ENCODE measurements around the gene RTN4R.

Gene RTN4R

DNA sequence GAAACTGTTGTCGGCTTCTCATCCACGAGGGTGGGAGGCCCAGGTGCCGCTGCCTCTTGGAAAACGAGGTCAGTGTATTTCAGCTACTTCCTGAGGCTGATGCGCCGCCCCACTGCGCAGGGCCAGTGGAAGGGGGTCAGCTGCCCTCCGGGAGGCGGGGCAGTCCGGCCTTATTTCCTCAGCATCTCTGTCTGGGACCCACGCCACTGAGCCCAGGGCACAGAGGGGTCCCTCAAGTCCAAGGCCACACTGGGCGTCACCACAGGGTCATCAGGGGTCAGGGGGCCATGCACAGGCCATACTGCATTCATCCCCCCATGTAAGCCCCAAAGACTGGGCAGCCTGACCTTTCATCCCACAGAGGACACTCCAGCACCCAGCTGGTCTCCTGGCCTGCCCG lies 12.1 kb downstream of the RTN4R start:
- no peak for DNase-seq

DNA sequence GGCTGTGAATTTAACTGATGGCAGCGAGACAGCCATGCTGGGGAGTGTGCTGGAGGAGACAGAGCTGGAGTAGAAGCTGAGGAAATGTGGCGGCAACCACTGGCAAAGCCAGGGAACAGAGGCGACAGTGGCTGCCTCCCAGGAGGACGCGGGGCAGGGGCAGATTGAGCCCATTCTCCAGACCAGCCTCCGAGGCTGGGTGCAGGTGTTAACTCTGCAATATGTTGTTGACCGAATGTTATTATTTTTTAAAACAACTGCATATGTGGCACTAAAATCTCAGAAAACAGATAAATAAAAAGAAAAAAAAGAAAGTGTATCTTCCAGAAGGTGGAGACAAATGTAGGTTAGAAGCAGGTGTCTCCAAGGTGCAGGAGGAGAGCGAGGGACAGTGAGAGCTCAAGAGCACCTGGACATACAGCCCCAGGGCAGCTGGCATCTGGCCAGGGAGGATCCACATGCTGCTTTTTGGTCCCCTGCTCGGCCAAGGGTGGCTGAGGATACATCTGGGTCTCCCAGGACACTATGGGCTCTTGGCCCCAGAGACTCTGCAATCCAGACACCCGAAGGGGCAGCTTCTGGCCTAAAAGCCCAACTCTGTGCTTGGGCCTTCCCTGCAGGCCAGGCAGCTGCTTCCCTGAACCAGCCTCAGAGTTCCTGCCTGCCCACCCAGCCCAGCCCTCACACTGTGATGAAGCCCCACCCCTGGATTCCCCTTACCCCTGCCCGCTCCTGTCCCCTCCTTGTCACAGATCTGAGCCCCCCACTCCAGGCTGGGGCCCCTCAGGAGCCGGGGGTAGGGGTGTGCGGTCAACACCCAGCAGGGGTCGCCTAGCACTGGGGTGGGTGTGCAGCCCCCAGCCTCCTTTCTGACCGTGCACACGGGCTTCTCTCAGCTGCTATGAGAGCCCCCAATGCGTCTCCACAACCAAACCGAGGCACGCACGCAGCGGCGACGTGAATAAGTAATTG lies 12.9 kb downstream of the RTN4R start:
- no peak for DNase-seq

DNA sequence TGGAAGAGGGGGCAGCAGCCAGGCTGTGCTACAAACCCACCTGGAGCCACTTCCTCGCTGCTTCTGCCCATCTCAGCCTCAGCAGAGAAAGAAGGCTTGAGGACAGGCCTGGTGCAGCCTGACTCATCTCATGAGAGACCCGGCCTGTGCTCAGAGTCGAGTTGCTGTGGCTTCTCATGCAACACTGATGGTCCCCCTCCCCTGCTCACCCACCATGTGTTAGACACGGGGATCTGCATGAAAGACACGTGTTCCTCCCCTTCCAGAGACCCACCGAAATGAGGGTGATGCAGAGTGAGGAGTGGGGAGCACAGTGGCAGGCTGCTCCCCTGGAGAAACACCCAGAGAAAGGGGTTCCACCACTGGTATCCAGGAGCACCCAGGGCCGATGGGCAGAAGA lies 15.0 kb downstream of the RTN4R start:
- no peak for DNase-seq

DNA sequence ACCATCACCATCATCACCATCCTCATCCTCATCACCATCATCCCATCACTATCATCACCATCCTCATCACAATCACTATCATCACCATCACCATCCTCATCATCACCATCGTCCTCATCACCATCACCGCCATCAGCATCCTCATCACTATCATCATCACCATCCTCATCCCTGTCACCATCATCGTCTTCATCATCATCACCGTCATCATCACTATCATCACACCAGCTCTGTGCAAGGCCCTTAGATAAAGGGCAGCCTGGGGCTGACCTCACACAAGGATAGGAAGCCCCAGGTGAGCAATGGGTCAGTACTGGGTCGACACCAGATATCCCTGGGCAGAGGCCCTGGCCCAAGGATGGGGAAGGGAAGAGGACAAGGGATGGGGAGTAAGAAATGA lies 16.1 kb downstream of the RTN4R start:
- no peak for DNase-seq

- no peak for DNase-seq
Observed at GRCh38 chr22:20251491-20251890, 16.6 kb downstream of the RTN4R start.

DNA sequence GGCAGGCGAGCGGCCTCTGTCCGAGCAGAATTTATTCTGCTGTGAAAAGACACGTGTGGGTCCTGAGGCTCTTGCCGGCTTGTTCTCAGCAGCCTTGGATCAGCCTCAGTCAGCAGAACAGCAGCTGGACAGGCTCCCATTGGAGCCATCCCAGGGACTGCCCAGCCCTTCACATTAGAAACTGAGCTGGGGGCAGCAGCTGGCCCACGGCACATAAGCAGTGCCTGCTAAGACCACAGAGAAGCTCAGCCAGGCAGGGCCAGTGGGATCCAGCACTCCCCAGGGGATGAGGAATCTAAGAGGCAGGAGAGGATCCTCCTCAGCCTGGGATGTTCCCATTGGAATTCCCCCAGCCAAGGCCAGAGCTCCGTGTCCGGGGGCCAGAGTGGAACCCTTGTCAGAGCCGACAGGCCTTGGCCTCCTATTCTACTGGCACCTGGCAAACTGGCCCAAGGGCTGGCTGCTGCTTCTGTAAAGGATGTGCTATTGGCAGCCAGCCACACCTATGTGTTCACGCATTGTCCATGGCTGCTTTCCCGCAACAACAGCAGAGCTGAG lies 18.2 kb downstream of the RTN4R start:
- no peak for DNase-seq

- no peak for DNase-seq
Observed at GRCh38 chr22:20248461-20248978, 19.6 kb downstream of the RTN4R start.

DNA sequence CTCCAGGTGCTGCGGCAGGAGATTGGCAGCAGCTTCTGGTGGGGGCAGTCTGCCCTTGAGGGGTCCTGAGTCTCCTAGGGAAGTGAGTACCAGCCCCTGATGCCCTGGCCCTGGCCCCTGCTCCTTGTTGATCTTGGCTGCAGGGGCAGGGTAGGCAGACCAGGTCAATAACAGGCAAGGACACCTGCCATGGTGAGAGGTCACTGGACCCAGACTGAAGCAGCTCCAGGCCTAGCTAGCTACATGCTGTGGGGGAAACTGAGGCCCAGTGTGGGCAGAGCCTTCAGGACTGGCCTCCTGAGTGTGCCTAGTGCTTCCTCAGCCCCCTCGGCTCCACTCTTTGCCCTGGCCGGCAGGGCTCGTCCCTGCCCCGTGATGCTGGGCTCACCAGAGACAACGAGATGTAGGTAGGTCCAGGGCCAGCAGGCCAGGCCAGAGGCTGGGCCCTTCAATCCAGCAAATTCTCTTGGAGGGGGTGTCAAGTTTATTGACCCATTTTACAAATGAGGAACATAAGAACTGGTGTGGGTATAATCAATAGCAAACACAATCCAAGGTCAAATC lies 20.4 kb downstream of the RTN4R start:
- DNase-seq = no peak

DNA sequence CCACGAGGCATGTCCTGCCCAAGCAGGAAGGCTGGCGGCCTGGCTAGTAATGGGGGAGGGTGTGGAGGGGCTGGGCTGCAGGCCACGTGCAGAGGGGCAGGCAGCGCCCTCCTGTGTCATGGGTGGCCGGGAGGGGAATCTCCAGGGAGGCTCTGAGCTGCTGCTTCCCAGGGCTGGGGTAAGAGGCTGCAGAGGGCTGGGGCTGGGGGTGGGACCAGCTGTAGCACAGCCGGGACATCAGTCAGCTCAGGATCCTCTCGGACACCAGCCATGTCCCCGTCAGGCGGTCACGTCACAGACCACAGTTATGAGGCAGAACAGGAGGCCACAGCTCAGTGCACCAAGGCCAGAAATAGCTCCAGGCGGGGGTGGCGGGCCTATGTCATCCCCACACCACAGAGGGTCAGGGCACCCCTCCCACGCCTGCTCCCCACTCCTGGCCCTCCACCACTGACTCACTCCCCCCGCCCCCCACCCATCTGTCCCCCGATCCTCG lies 21.1 kb downstream of the RTN4R start:
- DNase-seq = no peak

DNA sequence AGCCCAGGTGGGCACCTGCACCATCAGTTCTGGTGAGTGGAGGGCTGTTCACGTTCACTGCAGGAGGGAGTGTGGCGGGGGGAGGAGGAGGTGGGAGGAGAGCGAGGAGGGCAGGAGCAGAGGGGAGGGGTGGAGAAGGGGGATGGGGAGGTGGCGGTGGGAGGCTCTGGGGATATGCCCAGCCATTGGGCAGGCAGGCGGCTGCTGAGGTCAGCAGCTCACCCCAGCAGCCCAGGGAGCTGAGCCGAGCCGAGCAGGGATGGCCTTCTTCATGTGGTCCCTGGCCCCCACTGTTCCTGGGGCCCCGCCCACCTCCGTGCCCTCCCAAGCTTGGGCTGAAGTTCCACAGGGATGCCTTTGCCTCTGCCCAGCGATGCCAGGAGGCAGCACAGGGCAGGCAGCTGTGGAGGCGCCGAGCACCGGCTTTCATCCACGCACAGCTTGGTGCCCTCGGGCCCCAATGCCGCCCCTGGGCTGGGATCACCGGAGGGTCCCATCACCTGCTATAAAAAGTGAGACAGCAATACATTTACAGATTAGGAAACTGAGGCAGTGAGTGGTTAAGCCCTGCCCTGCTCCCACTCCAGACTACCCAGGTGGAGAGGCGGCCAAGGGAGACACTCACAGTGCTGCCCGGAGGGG lies 21.6 kb downstream of the RTN4R start:
- no peak for DNase-seq

DNA sequence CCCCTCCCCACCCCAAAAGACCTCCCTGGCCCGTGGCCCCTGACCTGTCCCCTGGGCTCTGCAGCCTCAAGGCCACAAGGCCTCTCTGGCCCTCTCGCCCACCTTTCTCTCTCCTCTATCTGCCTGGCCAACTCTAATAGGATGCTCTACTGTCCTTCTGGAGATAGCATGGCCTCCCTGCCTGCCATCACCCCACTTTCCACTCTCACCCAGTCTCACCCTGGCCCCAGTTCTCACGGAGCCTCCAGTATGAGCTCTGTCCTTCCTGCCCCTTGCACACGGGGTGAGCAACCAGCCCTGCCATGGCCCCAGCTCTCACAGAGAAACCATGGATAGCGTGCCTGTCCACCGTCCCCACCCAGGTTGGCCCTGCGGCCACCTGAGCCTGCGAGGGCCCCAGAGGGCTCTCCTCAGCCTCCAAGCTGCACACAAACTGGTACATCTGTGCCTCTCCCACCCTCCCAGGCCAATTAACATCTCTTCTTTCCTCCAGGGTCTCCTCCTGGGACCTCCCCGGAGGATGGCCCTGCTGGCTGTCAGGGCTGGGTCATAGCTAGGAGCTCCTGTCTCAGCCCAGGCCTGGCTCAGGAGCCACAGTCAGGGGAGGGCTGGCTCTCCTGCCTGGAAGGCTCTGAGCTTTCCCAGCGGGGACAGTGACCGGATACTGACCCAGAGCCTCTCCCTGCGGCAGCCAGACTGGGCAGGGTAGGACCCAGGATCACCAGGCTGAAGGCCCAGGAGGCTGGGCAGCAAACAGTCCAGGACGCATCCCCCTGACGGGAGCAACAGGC lies 22.3 kb downstream of the RTN4R start:
- DNase-seq = no peak

- peak; percentile 29 to 35 for DNase-seq
Observed at GRCh38 chr22:20244691-20245576, 23.2 kb downstream of the RTN4R start.

- no peak for DNase-seq
Observed at GRCh38 chr22:20244250-20244648, 23.9 kb downstream of the RTN4R start.

- DNase-seq = peak; percentile 30 to 40
Observed at GRCh38 chr22:20243537-20244249, 24.4 kb downstream of the RTN4R start.

GRCh38 chr22:20243176-20243536 lies 25.0 kb downstream of the RTN4R start:
- no peak for DNase-seq

GRCh38 chr22:20242393-20243175 lies 25.5 kb downstream of the RTN4R start:
- DNase-seq = no peak

- DNase-seq = no peak
Observed at GRCh38 chr22:20241579-20242392, 26.3 kb downstream of the RTN4R start.

GRCh38 chr22:20240900-20241299 lies 27.2 kb downstream of the RTN4R start:
- DNase-seq = no peak

DNA sequence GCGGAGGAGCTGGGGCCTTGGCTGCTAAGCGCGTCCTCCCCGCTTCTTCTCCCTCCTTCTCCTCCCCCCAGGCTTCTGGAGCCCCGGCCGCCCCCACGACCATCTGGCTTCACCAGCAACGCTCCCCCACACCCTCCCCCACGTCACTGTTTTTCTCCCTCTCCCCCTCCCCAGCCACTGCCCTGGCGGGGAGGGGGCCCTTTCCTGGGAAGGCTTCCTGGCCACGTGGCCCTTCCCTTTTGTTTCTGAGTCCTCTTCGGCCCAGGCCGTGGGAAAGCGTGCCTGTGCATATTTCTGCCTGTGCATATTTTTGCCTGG lies 27.7 kb downstream of the RTN4R start:
- DNase-seq = no peak

All from activated CD4-positive, alpha-beta T cell treated with anti-CD3 and anti-CD28 coated beads for 4 hours (primary cell).